Tibial artery (tissue), 4 donors: Measurements from ENCODE around the gene ZBTB11.

ENCODE experiments used
- DNase-seq, 2 donors: peaks; one replicate each; pipeline ENCODE4 v3.0.0-alpha.2; 2019
- H3K27ac ChIP-seq, 2 donors: fragments of 200-600 bp; sonication (generic) in 1 of 2; 1 replicate in 1 of 2; 2 replicates in 1 of 2; pipeline ENCODE4 v1.5.1; 2018 to 2019; ENCODE audit warnings: mild to moderate bottlenecking in 1 of 2
- H3K27me3 ChIP-seq, 2 donors: fragments of 200-600 bp; sonication (generic) in 1 of 2; one replicate each; pipeline versions ENCODE4 v1.5.1 to v1.6.0; 2016 to 2019
- H3K36me3 ChIP-seq, 3 donors: fragments of 200-600 bp; sonication (generic) in 2 of 3; one replicate each; pipeline ENCODE4 v1.5.1; 2016 to 2019; ENCODE audit warnings: mild to moderate bottlenecking in 2 of 3
- H3K4me1 ChIP-seq, 4 donors: fragments of 200-600 bp; sonication (generic) in 2 of 4; 1 replicate in 3 of 4; 2 replicates in 1 of 4; pipeline ENCODE4 v1.5.1; 2016 to 2019
- H3K4me3 ChIP-seq, 2 donors: fragments of 200-600 bp; sonication (generic) in 1 of 2; 1 replicate in 1 of 2; 2 replicates in 1 of 2; pipeline ENCODE4 v1.5.1; 2018 to 2019; ENCODE audit warnings: mild to moderate bottlenecking in 2 of 2
- H3K9me3 ChIP-seq, 3 donors: fragments of 200-600 bp; sonication (generic) in 1 of 3; one replicate each; pipeline ENCODE4 v1.5.1; 2016 to 2019
- CTCF ChIP-seq, 2 experiments: fragments of 200-600 bp in 1 of 2; fragments of 450-650 bp in 1 of 2; IDR thresholded peaks; one replicate each; pipeline ENCODE4 v1.5.1; 2017 to 2019; ENCODE audit warnings: antibody characterized with exemption in 2 of 2, mild to moderate bottlenecking in 1 of 2, moderate library complexity in 1 of 2
- intact Hi-C: fragments of 100-400 bp; cut with DNase I; formaldehyde crosslinking; loops from one replicate; pipeline ENCODE4 v1.15.0; 2023; ENCODE audit warnings: low total_unique reads

Gene ZBTB11

GRCh38 chr3:101676765-101677435 is at the start of gene ZBTB11:
ZBTB11 (minus strand) TSS chr3:101677132; CDS start chr3:101676914, 218 bp downstream.
- TF ChIP-seq CTCF (IDR thresholded peaks at IDR 0.05) = peak; percentile 46 to 65
- Histone ChIP-seq H3K36me3 (peaks cover 21 to 28% (median 26%) of the 10 kb centered on the region in 3 donors), H3K27ac (peak within 1 kb of the TSS; percentile 89 to 97), H3K4me3 (peak within 1 kb of the TSS; percentile 67 to 100), H3K27me3 (no peaks in the 10 kb centered on the region), H3K9me3 (no peaks in the 10 kb centered on the region), H3K4me1 (peaks cover 7 to 25% (median 22%) of the 10 kb centered on the region in 4 donors)
- peak; percentile 99 to 100 for DNase-seq
- intact Hi-C loops = loop anchor here (10.0 kb wide), 1 partner anchor 102 kb away; the partner anchor contains the start of gene PCNP

GRCh38 chr3:101725890-101726275 is 49.0 kb upstream of the ZBTB11 start:
- DNase-seq = no peak
- H3K27ac ChIP-seq = peak overlapping the region in 1 of 2 donors; percentile 71
- intact Hi-C loops = loop anchor here (5.0 kb wide), 1 partner anchor 51 kb away; the partner anchor contains the start of gene NXPE3
- H3K4me3 ChIP-seq = peak overlapping the region; percentile 67 to 82
- H3K27me3 ChIP-seq = no peaks in the 10 kb centered on the region
- H3K36me3 ChIP-seq = peaks cover 16 to 22% (median 18%) of the 10 kb centered on the region in 3 donors
- H3K9me3 ChIP-seq = no peaks in the 10 kb centered on the region
- TF ChIP-seq CTCF (IDR thresholded peaks at IDR 0.05) = no peak
- H3K4me1 ChIP-seq = peaks cover 0 to 22% (median 0%) of the 10 kb centered on the region in 4 donors

- Histone ChIP-seq H3K27me3 (no peaks in the 10 kb centered on the region), H3K4me1 (peaks cover 0 to 22% (median 0%) of the 10 kb centered on the region in 4 donors)
- intact Hi-C loops = loop anchor here (5.0 kb wide), 1 partner anchor 52 kb away; the partner anchor contains the start of gene NXPE3
Measured at GRCh38 chr3:101725194-101725889, 48.4 kb upstream of the ZBTB11 start.

GRCh38 chr3:101724329-101725193 is 47.6 kb upstream of the ZBTB11 start, which contains the start of gene CEP97:
CEP97 (plus strand) TSS chr3:101724614; CDS start chr3:101724677, 63 bp downstream.
- peaks cover 9 to 15% (median 14%) of the 10 kb centered on the region in 3 donors for H3K36me3 ChIP-seq
- DNase-seq = peak; percentile 95
- TF ChIP-seq CTCF (IDR thresholded peaks at IDR 0.05) = no peak
- H3K27ac ChIP-seq = peak within 1 kb of the TSS; percentile 71 to 82
- intact Hi-C loops = loop anchor here (5.0 kb wide), 1 partner anchor 53 kb away; the partner anchor contains the start of gene NXPE3
- peaks cover 0 to 22% (median 0%) of the 10 kb centered on the region in 4 donors for H3K4me1 ChIP-seq
- no peaks in the 10 kb centered on the region for H3K27me3 ChIP-seq
- peak within 1 kb of the TSS; percentile 67 to 82 for H3K4me3 ChIP-seq
- H3K9me3 ChIP-seq = no peaks in the 10 kb centered on the region

More at GRCh38 chr3:101725194-101725889, 48.4 kb upstream of the ZBTB11 start:
- no peak for TF ChIP-seq CTCF (IDR thresholded peaks at IDR 0.05)
- H3K4me3 ChIP-seq = peak overlapping the region; percentile 67 to 82
- H3K9me3 ChIP-seq = no peaks in the 10 kb centered on the region
- DNase-seq = peak; percentile 44 to 71
- H3K27ac ChIP-seq = peak overlapping the region; percentile 71 to 82
- H3K36me3 ChIP-seq = peaks cover 16 to 22% (median 18%) of the 10 kb centered on the region in 3 donors
